H1 (cell line): Measurements from ENCODE around the gene VWF. TPM values are rescaled to one million over a fixed set of nuclear protein-coding genes. Genes with fewer than 3 reads are reported as not detected.

Experiments
- CTCF ChIA-PET: fragments of 300-600 bp; sonication (Branson Sonifier 250); formaldehyde crosslinking; loops from one replicate; lab custom pipeline; 2021; ENCODE audit not compliant: partially characterized antibody; lab: Charles Lee
- POLR2A ChIA-PET: fragments of 300-600 bp; sonication (Branson Sonifier 250); formaldehyde crosslinking; loops from one replicate; lab custom pipeline; 2021; ENCODE audit warnings: inconsistent platforms; ENCODE audit not compliant: partially characterized antibody; lab: Charles Lee
- DNase-seq, 2 experiments: peaks; one replicate each; pipeline versions ENCODE4 v3.0.0 to v3.0.0-alpha.2; 2010 to 2022; ENCODE audit warnings: low spot score in 2 of 2, low read depth in 1 of 2, mixed read lengths in 1 of 2
- FAIRE-seq: peaks from 2 replicates; lab custom pipeline; 2011; peaks lifted over from hg19 to GRCh38; lab: Jason Lieb, UNC
- H2AFZ ChIP-seq: 2 replicates; pipeline ENCODE4 v1.8.1; 2012; ENCODE audit warnings: low read length, inconsistent platforms
- H2AK5ac ChIP-seq: 2 replicates; pipeline ENCODE4 v1.6.1; 2013; ENCODE audit warnings: low read depth, low read length
- H2BK120ac ChIP-seq: replicated peaks from 2 replicates; pipeline ENCODE3; 2013; ENCODE audit warnings: low read depth, low read length, inconsistent platforms
- H2BK12ac ChIP-seq: 2 replicates; pipeline ENCODE4 v1.6.1; 2013; ENCODE audit warnings: low read depth, low read length
- H2BK15ac ChIP-seq: 2 replicates; pipeline ENCODE4 v1.6.1; 2013; ENCODE audit warnings: low read length
- H2BK20ac ChIP-seq: 2 replicates; pipeline ENCODE4 v1.6.1; 2013; ENCODE audit warnings: low read length
- H2BK5ac ChIP-seq: 2 replicates; pipeline ENCODE4 v1.6.1; 2013; ENCODE audit warnings: low read depth, low read length
- H3K14ac ChIP-seq: 2 replicates; pipeline ENCODE4 v1.6.1; 2013; ENCODE audit warnings: inconsistent platforms; ENCODE audit not compliant: insufficient read length
- H3K18ac ChIP-seq: 2 replicates; pipeline ENCODE4 v1.6.1; 2013; ENCODE audit warnings: low read length; ENCODE audit errors: extremely low read depth
- H3K23ac ChIP-seq: 2 replicates; pipeline ENCODE4 v1.6.1; 2013; ENCODE audit warnings: inconsistent platforms; ENCODE audit not compliant: insufficient read length
- H3K23me2 ChIP-seq: 2 replicates; pipeline ENCODE4 v1.6.1; 2013; ENCODE audit warnings: low read depth, low read length
- H3K27ac ChIP-seq: 2 replicates; pipeline ENCODE4 v1.6.1; 2011; ENCODE audit warnings: low read depth, low read length, inconsistent platforms
- H3K27me3 ChIP-seq, 4 experiments: replicated peaks in 1 of 4; 1 replicate in 1 of 4; 2 replicates in 3 of 4; pipeline versions ENCODE4 v1.6.1 to v1.8.1; 2011 to 2013; ENCODE audit warnings: low read length in 3 of 4, mild to moderate bottlenecking in 3 of 4, inconsistent platforms in 2 of 4, mixed read lengths in 2 of 4, moderate library complexity in 1 of 4; ENCODE audit not compliant: control insufficient read depth in 3 of 4, insufficient read depth in 3 of 4; ENCODE audit errors: extremely low read depth in 1 of 4
- H3K36me3 ChIP-seq, 4 experiments: 2 replicates each; pipeline versions ENCODE4 v1.6.1 to v1.8.1; 2011 to 2013; ENCODE audit warnings: mild to moderate bottlenecking in 4 of 4, low read length in 3 of 4, moderate library complexity in 2 of 4, control low read depth in 1 of 4, inconsistent platforms in 1 of 4; ENCODE audit not compliant: insufficient read depth in 4 of 4, control insufficient read depth in 2 of 4
- H3K4ac ChIP-seq: replicated peaks from 2 replicates; pipeline ENCODE3; 2013; ENCODE audit warnings: low read length, low read depth, mixed read lengths, inconsistent platforms; ENCODE audit not compliant: insufficient read length
- H3K4me1 ChIP-seq, 4 experiments: replicated peaks in 1 of 4; 1 replicate in 1 of 4; 2 replicates in 3 of 4; pipeline versions ENCODE4 v1.6.1 to v1.8.1; 2011 to 2013; ENCODE audit warnings: low read length in 3 of 4, inconsistent platforms in 2 of 4, mixed read lengths in 1 of 4; ENCODE audit not compliant: insufficient read depth in 4 of 4, control insufficient read depth in 3 of 4
- H3K4me2 ChIP-seq, 2 experiments: 2 replicates each; pipeline versions ENCODE4 v1.6.1 to v1.8.1; 2011 to 2013; ENCODE audit warnings: low read depth in 2 of 2, low read length in 2 of 2, control low read depth in 1 of 2, inconsistent platforms in 1 of 2, mild to moderate bottlenecking in 1 of 2; ENCODE audit not compliant: insufficient read depth in 1 of 2
- H3K4me3 ChIP-seq, 4 experiments: fragments of 200-600, 300-600 bp in 1 of 4; sonication (generic), shearing (Covaris generic), sonication (Bioruptor Twin) in 1 of 4; 2 replicates each; pipeline versions ENCODE4 v1.5.1 to v1.8.1; 2011 to 2016; ENCODE audit warnings: low read length in 4 of 4, low read depth in 3 of 4, control low read depth in 2 of 4, inconsistent platforms in 2 of 4, mild to moderate bottlenecking in 2 of 4, mixed read lengths in 1 of 4, moderate library complexity in 1 of 4; ENCODE audit not compliant: insufficient read depth in 2 of 4; ENCODE audit errors: extremely low read depth in 1 of 4
- H3K56ac ChIP-seq: replicated peaks from 2 replicates; pipeline ENCODE3; 2013; ENCODE audit warnings: low read depth, mild to moderate bottlenecking, mixed read lengths, low read length, inconsistent platforms; ENCODE audit not compliant: insufficient read length
- H3K79me1 ChIP-seq: 2 replicates; pipeline ENCODE4 v1.6.1; 2013; ENCODE audit warnings: low read depth, low read length, control low read depth
- H3K79me2 ChIP-seq, 2 experiments: 2 replicates each; pipeline versions ENCODE4 v1.6.1 to v1.8.1; 2012 to 2013; ENCODE audit warnings: low read length in 2 of 2, mild to moderate bottlenecking in 2 of 2, inconsistent platforms in 1 of 2; ENCODE audit not compliant: insufficient read depth in 2 of 2, control insufficient read depth in 1 of 2
- H3K9ac ChIP-seq, 4 experiments: replicated peaks in 1 of 4; 1 replicate in 1 of 4; 2 replicates in 3 of 4; pipeline versions ENCODE4 v1.6.1 to v1.8.1; 2011 to 2013; ENCODE audit warnings: low read depth in 3 of 4, low read length in 3 of 4, control low read depth in 2 of 4, mild to moderate bottlenecking in 2 of 4, moderate library complexity in 2 of 4, inconsistent platforms in 1 of 4; ENCODE audit errors: extremely low read depth in 1 of 4
- H3K9me3 ChIP-seq, 2 experiments: 2 replicates each; pipeline versions ENCODE4 v1.6.1 to v1.8.1; 2012 to 2013; ENCODE audit warnings: mild to moderate bottlenecking in 2 of 2, moderate library complexity in 2 of 2, control low read depth in 1 of 2, inconsistent platforms in 1 of 2, low read depth in 1 of 2, low read length in 1 of 2, mixed read lengths in 1 of 2; ENCODE audit not compliant: insufficient read depth in 2 of 2
- H4K20me1 ChIP-seq, 2 experiments: replicated peaks in 1 of 2; 2 replicates each; pipeline versions ENCODE3 to v1.8.1; 2011 to 2013; ENCODE audit warnings: inconsistent platforms in 2 of 2, low read length in 2 of 2, mild to moderate bottlenecking in 1 of 2; ENCODE audit not compliant: insufficient read depth in 2 of 2, control insufficient read depth in 1 of 2
- H4K5ac ChIP-seq: 2 replicates; pipeline ENCODE4 v1.6.1; 2013; ENCODE audit warnings: low read length, low read depth, mixed read lengths, inconsistent platforms; ENCODE audit not compliant: insufficient read length
- H4K8ac ChIP-seq: 2 replicates; pipeline ENCODE4 v1.8.0; 2013; ENCODE audit warnings: mild to moderate bottlenecking, moderate library complexity, low read length, inconsistent platforms; ENCODE audit not compliant: insufficient read depth; ENCODE audit errors: extremely low read depth
- H4K91ac ChIP-seq: replicated peaks from 2 replicates; pipeline ENCODE3; 2013; ENCODE audit warnings: low read length, mixed read lengths, inconsistent platforms; ENCODE audit not compliant: insufficient read length
- CHD1 ChIP-seq: IDR thresholded peaks from 2 replicates; pipeline ENCODE4 v1.6.1; 2012; ENCODE audit warnings: low read depth, low read length, improper control_type of control experiment
- WGBS, 2 experiments: shearing (Covaris generic) in 1 of 2; methylation state at CpG; one replicate each; pipeline versions ENCODE4 v1.1.6 to v1.1.7; 2013 to 2015; ENCODE audit warnings: low lambda C conversion rate in 2 of 2, mixed read lengths in 2 of 2, inconsistent platforms in 1 of 2, low coverage in 1 of 2, missing lambda C conversion rate in 1 of 2; ENCODE audit not compliant: insufficient replicate concordance in 2 of 2, insufficient coverage in 1 of 2, insufficient read length in 1 of 2; ENCODE audit errors: extremely low coverage in 1 of 2, missing lambda C conversion rate in 1 of 2; 5-methylcytosine and 5-hydroxymethylcytosine counted together
- polyA plus RNA-seq, 7 experiments: library from polyadenylated mRNA; depleted of rRNA in 3 of 7; stranded (reverse) in 5 of 7; unstranded in 2 of 7; fragments of >200 nt in 5 of 7; fragments of 200-250 nt in 2 of 7; gene quantifications; 1 replicate in 5 of 7; 2 replicates in 1 of 7; 4 replicates in 1 of 7; pipeline versions ENCODE4 v1.2.1 to v1.2.3, GENCODE V29; 2011 to 2013; ENCODE audit warnings: missing spikeins in 2 of 7, mixed read lengths in 2 of 7
- total RNA-seq: library from RNA; stranded (reverse); fragmentation: NEBNext Ultra II Directional; extraction: Animal tissue kit (Norgen Biotek cat#: 25700); gene quantifications from 2 replicates; pipeline ENCODE4 v1.2.1, GENCODE V29; 2021

Gene VWF
- total and polyA plus RNA-seq, 2 of the 8 experiments (the other 6 are each of a cell fraction or from before 2014, with no cell fraction given), result 0.39 to 0.60 TPM

- Histone ChIP-seq H3K4me2 (no peak overlapping the region), H4K20me1 (no peaks in the 10 kb centered on the region), H2AFZ (no peak overlapping the region), H2BK12ac (no peak overlapping the region), H3K23me2 (no peaks in the 10 kb centered on the region), H2BK15ac (no peak overlapping the region), H3K14ac (no peak overlapping the region), H3K9ac (no peak overlapping the region), H4K8ac (no peak overlapping the region), H3K4me1 (no peaks in the 10 kb centered on the region), H3K36me3 (no peaks in the 10 kb centered on the region), H3K18ac (no peak overlapping the region), H3K79me1 (no peaks in the 10 kb centered on the region), H4K5ac (no peak overlapping the region), H3K23ac (no peak overlapping the region), H2BK20ac (no peak overlapping the region), H3K79me2 (no peaks in the 10 kb centered on the region), H2AK5ac (no peak overlapping the region)
- no peak for DNase-seq
- CTCF ChIA-PET, result interaction anchor here (0.6 kb wide), 1 partner anchor 523 kb away, joined by 3 read pairs; no protein-coding TSS in a partner anchor
- 93% methylated on average over 2 of the region's 2 CpGs; no CpG with 5 or more reads in 1 of the 2 experiments for WGBS, 2 experiments
- no peak for TF ChIP-seq CHD1
- TF ChIP-seq, all 59 proteins: peak for 0
- FAIRE-seq, result no peak
- H3K27ac ChIP-seq, result no peak overlapping the region
- no peak overlapping the region for H3K4ac ChIP-seq
- no peaks in the 10 kb centered on the region; a peak in 1 of 4 replicates for H3K9me3 ChIP-seq
- H3K27me3 ChIP-seq, result no peaks in the 10 kb centered on the region
- H2BK120ac ChIP-seq, result no peak overlapping the region
- no peak overlapping the region for H3K4me3 ChIP-seq
- POLR2A ChIA-PET, result interaction anchor here (1.3 kb wide), 1 partner anchor 9 kb away, joined by 6 read pairs; no protein-coding TSS in a partner anchor
- H4K91ac ChIP-seq, result no peak overlapping the region
- no peak overlapping the region for H2BK5ac ChIP-seq
- H3K56ac ChIP-seq, result no peak overlapping the region
Observed at GRCh38 chr12:6135071-6135470, 10.6 kb upstream of the VWF start.
